Neuronal stem cell (in vitro differentiated cells): Measurements from ENCODE around the gene SNX7.
A peak's percentile ranks its signal among the peaks of the same experiment; 100 is the strongest.

Experiments
- DNase-seq: peaks from one replicate; pipeline ENCODE4 v3.0.0-alpha.2; 2013; ENCODE audit warnings: low spot score
- H2AFZ ChIP-seq: one replicate; pipeline ENCODE4 v1.6.1; 2013; ENCODE audit warnings: mild to moderate bottlenecking, low read length, inconsistent platforms
- H2AK5ac ChIP-seq: 2 replicates; pipeline ENCODE4 v1.6.1; 2013; ENCODE audit warnings: low read depth, mild to moderate bottlenecking, inconsistent platforms, low read length, moderate library complexity, mixed read lengths
- H2BK120ac ChIP-seq: 2 replicates; pipeline ENCODE4 v1.6.1; 2013; ENCODE audit warnings: low read depth, mild to moderate bottlenecking, inconsistent platforms, low read length, moderate library complexity, mixed read lengths
- H2BK12ac ChIP-seq: one replicate; pipeline ENCODE4 v1.6.1; 2013; ENCODE audit warnings: low read length, inconsistent platforms
- H2BK15ac ChIP-seq: 2 replicates; pipeline ENCODE4 v1.6.1; 2013; ENCODE audit warnings: mild to moderate bottlenecking, low read length, inconsistent platforms, mixed read lengths
- H2BK5ac ChIP-seq: one replicate; pipeline ENCODE4 v1.6.1; 2013; ENCODE audit warnings: inconsistent platforms, mild to moderate bottlenecking, low read length, moderate library complexity
- H3K14ac ChIP-seq: one replicate; pipeline ENCODE4 v1.6.1; 2013; ENCODE audit warnings: low read length, inconsistent platforms
- H3K18ac ChIP-seq: 2 replicates; pipeline ENCODE4 v1.6.1; 2013; ENCODE audit warnings: low read length, inconsistent platforms
- H3K23ac ChIP-seq: 2 replicates; pipeline ENCODE4 v1.6.1; 2013; ENCODE audit warnings: low read depth, mild to moderate bottlenecking, mixed read lengths, low read length, inconsistent platforms; ENCODE audit not compliant: poor library complexity
- H3K27ac ChIP-seq: replicated peaks from 3 replicates; pipeline ENCODE4 v1.5.1; 2013; ENCODE audit warnings: low read length, inconsistent platforms
- H3K27me3 ChIP-seq, 3 experiments: 2 replicates each; pipeline ENCODE4 v1.6.1; 2013; ENCODE audit warnings: low read length in 3 of 3, mild to moderate bottlenecking in 2 of 3, inconsistent platforms in 1 of 3, low read depth in 1 of 3, mixed read lengths in 1 of 3, moderate library complexity in 1 of 3; ENCODE audit not compliant: control insufficient read depth in 3 of 3, insufficient read depth in 3 of 3
- H3K36me3 ChIP-seq, 2 donors: replicated peaks in 1 of 2; 2 replicates each; pipeline ENCODE4 v1.6.1; 2013; ENCODE audit warnings: low read length in 2 of 2; ENCODE audit not compliant: control insufficient read depth in 2 of 2, insufficient read depth in 2 of 2
- H3K4ac ChIP-seq: 2 replicates; pipeline ENCODE4 v1.6.1; 2013; ENCODE audit warnings: inconsistent platforms, mild to moderate bottlenecking, low read length, moderate library complexity
- H3K4me1 ChIP-seq, 2 donors: 1 replicate in 1 of 2; 2 replicates in 1 of 2; pipeline ENCODE4 v1.6.1; 2013; ENCODE audit warnings: low read length in 2 of 2, low read depth in 1 of 2; ENCODE audit not compliant: control insufficient read depth in 2 of 2, insufficient read depth in 1 of 2
- H3K4me2 ChIP-seq: one replicate; pipeline ENCODE4 v1.6.1; 2013; ENCODE audit warnings: mild to moderate bottlenecking, low read length, inconsistent platforms; ENCODE audit not compliant: insufficient read depth, poor library complexity, severe bottlenecking
- H3K4me3 ChIP-seq, 2 donors: 2 replicates each; pipeline ENCODE4 v1.5.1; 2013; ENCODE audit warnings: low read length in 2 of 2, mild to moderate bottlenecking in 2 of 2, inconsistent platforms in 1 of 2, moderate library complexity in 1 of 2
- H3K79me1 ChIP-seq: one replicate; pipeline ENCODE4 v1.6.1; 2013; ENCODE audit warnings: low read depth, mild to moderate bottlenecking, inconsistent platforms, low read length, moderate library complexity
- H3K9ac ChIP-seq: one replicate; pipeline ENCODE4 v1.6.1; 2013; ENCODE audit warnings: mild to moderate bottlenecking, low read depth, low read length, inconsistent platforms; ENCODE audit not compliant: poor library complexity
- H3K9me3 ChIP-seq, 2 donors: replicated peaks in 1 of 2; 2 replicates each; pipeline versions ENCODE3 to v1.6.1; 2013; ENCODE audit warnings: low read length in 2 of 2, mild to moderate bottlenecking in 2 of 2, inconsistent platforms in 1 of 2, low read depth in 1 of 2, mixed read lengths in 1 of 2, moderate library complexity in 1 of 2; ENCODE audit not compliant: control insufficient read depth in 2 of 2, insufficient read depth in 1 of 2
- H4K8ac ChIP-seq: one replicate; pipeline ENCODE4 v1.6.1; 2013; ENCODE audit warnings: low read depth, mild to moderate bottlenecking, inconsistent platforms, low read length, moderate library complexity
- H4K91ac ChIP-seq: one replicate; pipeline ENCODE4 v1.6.1; 2013; ENCODE audit warnings: low read length, low read depth, mild to moderate bottlenecking, inconsistent platforms; ENCODE audit not compliant: poor library complexity
- WGBS, 2 donors: extraction: QIAGEN DNeasy Blood & Tissue Kit; methylation state at CpG; one replicate each; pipeline ENCODE4 v1.1.7; 2013; ENCODE audit warnings: missing lambda C conversion rate in 2 of 2, mixed read lengths in 1 of 2; ENCODE audit not compliant: insufficient read length in 2 of 2, insufficient replicate concordance in 1 of 2; ENCODE audit errors: extremely low coverage in 2 of 2; 5-methylcytosine and 5-hydroxymethylcytosine counted together

SNX7 gene

GRCh38 chr1:98769162-98769561, 107.6 kb downstream of the SNX7 start:
- no peak overlapping the region for H3K4ac ChIP-seq
- H3K4me3 ChIP-seq = no peak overlapping the region
- H3K18ac ChIP-seq = no peak overlapping the region
- no peak overlapping the region for H2BK120ac ChIP-seq
- H3K14ac ChIP-seq = no peak overlapping the region
- no peak overlapping the region for H3K4me2 ChIP-seq
- H2BK5ac ChIP-seq = no peak overlapping the region
- no peak overlapping the region for H2BK12ac ChIP-seq
- WGBS, 2 donors = no CpG with 5 or more reads among the region's 3 CpGs
- H3K23ac ChIP-seq = no peak overlapping the region
- no peak overlapping the region for H2BK15ac ChIP-seq
- no peak for DNase-seq
- no peaks in the 10 kb centered on the region for H3K9me3 ChIP-seq
- H4K8ac ChIP-seq = no peak overlapping the region
- H3K27me3 ChIP-seq = no peaks in the 10 kb centered on the region
- no peak overlapping the region for H2AFZ ChIP-seq
- no peak overlapping the region for H3K9ac ChIP-seq
- no peaks in the 10 kb centered on the region for H3K36me3 ChIP-seq
- no peaks in the 10 kb centered on the region for H3K4me1 ChIP-seq
- H3K27ac ChIP-seq = no peak overlapping the region
- no peak overlapping the region for H2AK5ac ChIP-seq
- no peak overlapping the region for H4K91ac ChIP-seq
- no peaks in the 10 kb centered on the region for H3K79me1 ChIP-seq

GRCh38 chr1:98781906-98782305, 120.4 kb downstream of the SNX7 start:
- Histone ChIP-seq H3K27me3 (no peaks in the 10 kb centered on the region), H2AFZ (no peak overlapping the region), H2AK5ac (no peak overlapping the region), H3K4me3 (no peak overlapping the region), H3K27ac (no peak overlapping the region), H4K8ac (no peak overlapping the region), H4K91ac (no peak overlapping the region), H3K4me2 (no peak overlapping the region), H2BK15ac (no peak overlapping the region), H2BK120ac (no peak overlapping the region), H3K9ac (no peak overlapping the region), H3K9me3 (peaks cover 0 to 3% of the 10 kb centered on the region in 2 donors), H3K18ac (no peak overlapping the region), H2BK5ac (no peak overlapping the region), H3K4me1 (peaks cover 0 to 3% of the 10 kb centered on the region in 2 donors), H3K79me1 (no peaks in the 10 kb centered on the region), H3K4ac (no peak overlapping the region), H3K14ac (no peak overlapping the region), H3K23ac (no peak overlapping the region), H3K36me3 (no peaks in the 10 kb centered on the region), H2BK12ac (no peak overlapping the region)
- DNase-seq = no peak
- WGBS, 2 donors = no CpG with 5 or more reads among the region's 2 CpGs

- Histone ChIP-seq H2BK15ac (no peak overlapping the region), H3K36me3 (no peaks in the 10 kb centered on the region), H3K18ac (peak overlapping the region; percentile 71), H2BK12ac (peak overlapping the region; percentile 41), H2AFZ (peak overlapping the region; percentile 9), H3K14ac (no peak overlapping the region), H3K4ac (no peak overlapping the region), H3K23ac (no peak overlapping the region), H3K79me1 (no peaks in the 10 kb centered on the region), H3K27me3 (no peaks in the 10 kb centered on the region), H4K8ac (peak overlapping the region; percentile 65), H3K27ac (no peak overlapping the region), H2BK120ac (no peak overlapping the region), H3K4me3 (no peak overlapping the region), H3K9ac (no peak overlapping the region), H3K4me1 (peaks cover 0 to 3% of the 10 kb centered on the region in 2 donors), H2AK5ac (no peak overlapping the region), H4K91ac (no peak overlapping the region), H2BK5ac (peak overlapping the region; percentile 53), H3K4me2 (no peak overlapping the region), H3K9me3 (peaks cover 0 to 3% of the 10 kb centered on the region in 2 donors)
- no CpG with 5 or more reads among the region's 6 CpGs for WGBS, 2 donors
- no peak for DNase-seq
These were observed 122.3 kb downstream of the SNX7 start for GRCh38 chr1:98783821-98784220.

GRCh38 chr1:98791498-98791897, 130.0 kb downstream of the SNX7 start:
- Histone ChIP-seq H3K23ac (no peak overlapping the region), H2BK5ac (no peak overlapping the region), H2BK12ac (no peak overlapping the region), H3K36me3 (no peaks in the 10 kb centered on the region), H3K9ac (no peak overlapping the region), H2BK120ac (no peak overlapping the region), H4K8ac (no peak overlapping the region), H3K9me3 (no peaks in the 10 kb centered on the region), H3K79me1 (no peaks in the 10 kb centered on the region), H2BK15ac (no peak overlapping the region), H3K4ac (no peak overlapping the region), H2AK5ac (no peak overlapping the region), H4K91ac (no peak overlapping the region), H3K4me2 (no peak overlapping the region), H2AFZ (peak overlapping the region; percentile 4), H3K4me1 (no peaks in the 10 kb centered on the region), H3K14ac (no peak overlapping the region), H3K18ac (peak overlapping the region; percentile 8), H3K4me3 (no peak overlapping the region), H3K27me3 (no peaks in the 10 kb centered on the region), H3K27ac (no peak overlapping the region)
- WGBS, 2 donors = no CpG with 5 or more reads among the region's 6 CpGs
- no peak for DNase-seq
